ENCODE results near the gene SCAMP4. TPM values are rescaled to one million over a fixed set of nuclear protein-coding genes. Genes with fewer than 3 reads are reported as not detected.

Gene SCAMP4
- total RNA-seq, 2 donors from 2014 or later: 69.6 to 75.3 TPM

- no peaks in the 10 kb centered on the region for H3K9me3 Mint-ChIP-seq
- DNase-seq: no peak
- Histone ChIP-seq H3K27me3 (ENCODE audit: control insufficient read depth, insufficient read depth, low read length, poor library complexity, severe bottlenecking) (no peaks in the 10 kb centered on the region), H3K27ac (ENCODE audit: low read depth, low read length) (no peak overlapping the region), H3K9me3 (ENCODE audit: control insufficient read depth, low read length) (no peaks in the 10 kb centered on the region), H3K9ac (ENCODE audit: extremely low read depth, low read length, poor library complexity, severe bottlenecking) (no peak overlapping the region), H3K36me3 (ENCODE audit: control insufficient read depth, insufficient read depth, low read length) (no peaks in the 10 kb centered on the region), H3K4me1 (ENCODE audit: control insufficient read depth, insufficient read depth, low read length) (peaks cover 6% of the 10 kb centered on the region), H3K4me3 (ENCODE audit: low read length) (no peak overlapping the region)
- H3K27ac Mint-ChIP-seq: no peak overlapping the region
- no peaks in the 10 kb centered on the region for H3K36me3 Mint-ChIP-seq (ENCODE audit: low read depth)
- H3K27me3 Mint-ChIP-seq (ENCODE audit: insufficient read depth): no peaks in the 10 kb centered on the region
- no peak overlapping the region for H3K4me3 Mint-ChIP-seq
- TF ChIP-seq, protein P1, sequence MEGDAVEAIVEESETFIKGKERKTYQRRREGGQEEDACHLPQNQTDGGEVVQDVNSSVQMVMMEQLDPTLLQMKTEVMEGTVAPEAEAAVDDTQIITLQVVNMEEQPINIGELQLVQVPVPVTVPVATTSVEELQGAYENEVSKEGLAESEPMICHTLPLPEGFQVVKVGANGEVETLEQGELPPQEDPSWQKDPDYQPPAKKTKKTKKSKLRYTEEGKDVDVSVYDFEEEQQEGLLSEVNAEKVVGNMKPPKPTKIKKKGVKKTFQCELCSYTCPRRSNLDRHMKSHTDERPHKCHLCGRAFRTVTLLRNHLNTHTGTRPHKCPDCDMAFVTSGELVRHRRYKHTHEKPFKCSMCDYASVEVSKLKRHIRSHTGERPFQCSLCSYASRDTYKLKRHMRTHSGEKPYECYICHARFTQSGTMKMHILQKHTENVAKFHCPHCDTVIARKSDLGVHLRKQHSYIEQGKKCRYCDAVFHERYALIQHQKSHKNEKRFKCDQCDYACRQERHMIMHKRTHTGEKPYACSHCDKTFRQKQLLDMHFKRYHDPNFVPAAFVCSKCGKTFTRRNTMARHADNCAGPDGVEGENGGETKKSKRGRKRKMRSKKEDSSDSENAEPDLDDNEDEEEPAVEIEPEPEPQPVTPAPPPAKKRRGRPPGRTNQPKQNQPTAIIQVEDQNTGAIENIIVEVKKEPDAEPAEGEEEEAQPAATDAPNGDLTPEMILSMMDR (conservative IDR thresholded peaks at IDR 0.05): no peak
- peaks cover 11% of the 10 kb centered on the region for H3K4me1 Mint-ChIP-seq
- no CpG with 5 or more reads among the region's 1 CpG for WGBS, 2 experiments (ENCODE audit: insufficient coverage in 1 of 2, insufficient read length in 1 of 2)
Observed at GRCh38 chr19:1889907-1890306, 15.3 kb upstream of the SCAMP4 start.

GRCh38 chr19:1893791-1894190 lies 11.4 kb upstream of the SCAMP4 start:
- H3K9ac ChIP-seq (ENCODE audit: extremely low read depth, low read length, poor library complexity, severe bottlenecking): no peak overlapping the region
- no peak overlapping the region for H3K4me3 ChIP-seq (ENCODE audit: low read length)
- no peaks in the 10 kb centered on the region for H3K36me3 ChIP-seq (ENCODE audit: control insufficient read depth, insufficient read depth, low read length)
- no peak overlapping the region for H3K27ac ChIP-seq (ENCODE audit: low read depth, low read length)
- TF ChIP-seq, protein P1 (conservative IDR thresholded peaks at IDR 0.05): no peak
- peak; percentile 56 for DNase-seq
- H3K27me3 ChIP-seq (ENCODE audit: control insufficient read depth, insufficient read depth, low read length, poor library complexity, severe bottlenecking): no peaks in the 10 kb centered on the region
- H3K4me3 Mint-ChIP-seq: no peak overlapping the region
- no peaks in the 10 kb centered on the region for H3K4me1 ChIP-seq (ENCODE audit: control insufficient read depth, insufficient read depth, low read length)
- H3K36me3 Mint-ChIP-seq (ENCODE audit: low read depth): no peaks in the 10 kb centered on the region
- no peaks in the 10 kb centered on the region for H3K27me3 Mint-ChIP-seq (ENCODE audit: insufficient read depth)
- H3K9me3 ChIP-seq (ENCODE audit: control insufficient read depth, low read length): no peaks in the 10 kb centered on the region
- no peaks in the 10 kb centered on the region for H3K9me3 Mint-ChIP-seq
- H3K4me1 Mint-ChIP-seq: no peaks in the 10 kb centered on the region
- H3K27ac Mint-ChIP-seq: no peak overlapping the region
- 76 to 78% methylated on average over 10 to 14 of the region's 17 CpGs for WGBS, 2 experiments (ENCODE audit: insufficient coverage in 1 of 2, insufficient read length in 1 of 2)

DNA sequence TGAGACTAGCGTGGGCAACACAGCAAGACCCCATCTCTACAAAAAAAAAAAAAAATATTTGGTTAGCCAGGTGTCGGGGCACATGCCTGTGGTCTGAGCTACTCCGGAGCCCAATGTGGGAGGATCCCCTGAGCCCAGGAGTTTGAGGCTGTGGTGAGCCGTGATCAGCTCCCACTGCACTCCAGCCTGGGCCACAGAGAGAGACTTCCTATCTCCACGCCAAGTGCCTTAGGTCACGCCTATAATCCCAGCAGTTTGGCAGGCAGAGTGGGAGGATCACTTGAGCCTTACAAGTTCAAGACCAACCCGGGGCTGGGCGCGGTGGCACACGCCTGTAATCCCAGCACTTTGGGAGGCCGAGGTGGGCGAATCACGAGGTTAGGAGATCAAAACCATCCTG lies 8.7 kb upstream of the SCAMP4 start:
- Mint-ChIP-seq H3K4me1 (no peaks in the 10 kb centered on the region), H3K9me3 (no peaks in the 10 kb centered on the region), H3K27ac (no peak overlapping the region), H3K27me3 (ENCODE audit: insufficient read depth) (no peaks in the 10 kb centered on the region), H3K36me3 (ENCODE audit: low read depth) (no peaks in the 10 kb centered on the region), H3K4me3 (no peak overlapping the region)
- no peaks in the 10 kb centered on the region for H3K27me3 ChIP-seq (ENCODE audit: control insufficient read depth, insufficient read depth, low read length, poor library complexity, severe bottlenecking)
- no peaks in the 10 kb centered on the region for H3K36me3 ChIP-seq (ENCODE audit: control insufficient read depth, insufficient read depth, low read length)
- 89 to 92% methylated on average over 11 to 13 of the region's 13 CpGs for WGBS, 2 experiments (ENCODE audit: insufficient coverage in 1 of 2, insufficient read length in 1 of 2)
- no peak overlapping the region for H3K4me3 ChIP-seq (ENCODE audit: low read length)
- H3K27ac ChIP-seq (ENCODE audit: low read depth, low read length): no peak overlapping the region
- TF ChIP-seq, protein P1 (conservative IDR thresholded peaks at IDR 0.05): no peak
- H3K9me3 ChIP-seq (ENCODE audit: control insufficient read depth, low read length): no peaks in the 10 kb centered on the region
- DNase-seq: no peak
- no peak overlapping the region for H3K9ac ChIP-seq (ENCODE audit: extremely low read depth, low read length, poor library complexity, severe bottlenecking)
- no peaks in the 10 kb centered on the region for H3K4me1 ChIP-seq (ENCODE audit: control insufficient read depth, insufficient read depth, low read length)
